Epithelial cell of esophagus (primary cell): ENCODE measurements around the gene FPR1.
"Not testable (repeated sequence)": the region's sequence is repeated elsewhere in the genome, so short reads cannot be mapped to it uniquely, and the experiment has no call there.

Experiments
- DNase-seq: peaks from one replicate; pipeline ENCODE4 v3.0.0; 2010; ENCODE audit warnings: low read depth
- H3K4me3 ChIP-seq: 2 replicates; pipeline ENCODE4 v1.5.1; 2011; ENCODE audit warnings: mild to moderate bottlenecking, low read length, control low read depth
- CTCF ChIP-seq: IDR thresholded peaks from 2 replicates; pipeline ENCODE4 v1.5.1; 2011; ENCODE audit warnings: low read depth, mild to moderate bottlenecking, low read length, control low read depth, inconsistent platforms; ENCODE audit not compliant: insufficient read depth; ENCODE audit errors: missing control alignments

FPR1 gene

GRCh38 chr19:51749979-51750378 is 1.7 kb downstream of the FPR1 start:
- DNase-seq, result no peak
- no peak overlapping the region for H3K4me3 ChIP-seq
- no peak for TF ChIP-seq CTCF

- DNase-seq, result no peak
- TF ChIP-seq CTCF, result no peak
- no peak overlapping the region for H3K4me3 ChIP-seq
Observed at GRCh38 chr19:51746731-51747130, 4.9 kb downstream of the FPR1 start.

- H3K4me3 ChIP-seq, result no peak overlapping the region
- no peak for DNase-seq
- TF ChIP-seq CTCF, result no peak
Observed at GRCh38 chr19:51743405-51743804, 8.3 kb downstream of the FPR1 start.

GRCh38 chr19:51742789-51743188 is 8.9 kb downstream of the FPR1 start:
- no peak for DNase-seq
- H3K4me3 ChIP-seq, result no peak overlapping the region
- no peak for TF ChIP-seq CTCF

GRCh38 chr19:51740356-51740755 is 11.3 kb downstream of the FPR1 start:
- no peak for TF ChIP-seq CTCF
- H3K4me3 ChIP-seq, result no peak overlapping the region
- DNase-seq, result no peak

GRCh38 chr19:51739466-51740213 is 12.0 kb downstream of the FPR1 start:
- no peak for DNase-seq

GRCh38 chr19:51738523-51738922 is 13.2 kb downstream of the FPR1 start:
- not testable (repeated sequence) for DNase-seq, H3K4me3 ChIP-seq

More at GRCh38 chr19:51739466-51740213, 12.0 kb downstream of the FPR1 start:
- TF ChIP-seq CTCF, result no peak
- no peak overlapping the region for H3K4me3 ChIP-seq
